GM12891 (cell line): ENCODE results near the gene NIN.

Source experiments
- POLR2A ChIP-seq: IDR thresholded peaks from 2 replicates; pipeline ENCODE4 v1.6.1; 2011; ENCODE audit warnings: low read depth, low read length, control low read depth
- POLR2AphosphoS5 ChIP-seq: IDR thresholded peaks from 2 replicates; pipeline ENCODE4 v1.6.1; 2011; ENCODE audit warnings: low read depth, low read length, control low read depth
- TAF1 ChIP-seq: IDR thresholded peaks from 2 replicates; pipeline ENCODE4 v1.6.1; 2011; ENCODE audit warnings: low read depth, low read length, control low read depth

DNA sequence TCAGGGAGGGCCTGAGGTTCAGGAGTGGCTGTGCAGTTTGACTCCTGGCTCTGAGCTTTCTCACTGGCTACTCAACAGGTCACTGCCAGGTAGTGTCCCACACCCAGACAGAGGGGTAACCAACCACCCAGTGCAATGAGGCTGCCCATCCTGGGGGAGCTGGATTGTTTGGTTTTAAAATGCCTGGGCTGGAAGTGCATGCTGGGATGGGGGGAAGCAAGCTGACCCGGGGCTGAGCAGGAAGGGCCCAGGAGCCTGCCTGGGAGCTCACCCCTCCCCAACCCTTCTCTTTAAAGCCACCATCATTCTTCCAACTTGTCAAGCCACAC, 28.3 kb upstream of the NIN start:
- TF ChIP-seq POLR2A, result no peak
- no peak for TF ChIP-seq POLR2AphosphoS5
- no peak for TF ChIP-seq TAF1
